HG02610 (cell line): ENCODE results near the gene UTP18.
"Not testable (repeated sequence)": the region's sequence is repeated elsewhere in the genome, so short reads cannot be mapped to it uniquely, and the experiment has no call there.

Experiments
- ATAC-seq: cut with Tn5 transposase; IDR thresholded peaks from one replicate; pipeline ENCODE4 v1.9.1; 2021; ENCODE audit warnings: mild to moderate bottlenecking, moderate library complexity; ENCODE audit not compliant: unreplicated experiment

The UTP18 gene

GRCh38 chr17:51258756-51259563, 1.4 kb upstream of the UTP18 start:
- ATAC-seq = no peak

GRCh38 chr17:51259564-51260236, 646 bp upstream of the UTP18 start, which contains the start of gene MBTD1:
Gene MBTD1 (minus strand): TSS chr17:51260049. CDS start chr17:51225161, 34,888 bp downstream.
- ATAC-seq = peak; percentile 76

DNA sequence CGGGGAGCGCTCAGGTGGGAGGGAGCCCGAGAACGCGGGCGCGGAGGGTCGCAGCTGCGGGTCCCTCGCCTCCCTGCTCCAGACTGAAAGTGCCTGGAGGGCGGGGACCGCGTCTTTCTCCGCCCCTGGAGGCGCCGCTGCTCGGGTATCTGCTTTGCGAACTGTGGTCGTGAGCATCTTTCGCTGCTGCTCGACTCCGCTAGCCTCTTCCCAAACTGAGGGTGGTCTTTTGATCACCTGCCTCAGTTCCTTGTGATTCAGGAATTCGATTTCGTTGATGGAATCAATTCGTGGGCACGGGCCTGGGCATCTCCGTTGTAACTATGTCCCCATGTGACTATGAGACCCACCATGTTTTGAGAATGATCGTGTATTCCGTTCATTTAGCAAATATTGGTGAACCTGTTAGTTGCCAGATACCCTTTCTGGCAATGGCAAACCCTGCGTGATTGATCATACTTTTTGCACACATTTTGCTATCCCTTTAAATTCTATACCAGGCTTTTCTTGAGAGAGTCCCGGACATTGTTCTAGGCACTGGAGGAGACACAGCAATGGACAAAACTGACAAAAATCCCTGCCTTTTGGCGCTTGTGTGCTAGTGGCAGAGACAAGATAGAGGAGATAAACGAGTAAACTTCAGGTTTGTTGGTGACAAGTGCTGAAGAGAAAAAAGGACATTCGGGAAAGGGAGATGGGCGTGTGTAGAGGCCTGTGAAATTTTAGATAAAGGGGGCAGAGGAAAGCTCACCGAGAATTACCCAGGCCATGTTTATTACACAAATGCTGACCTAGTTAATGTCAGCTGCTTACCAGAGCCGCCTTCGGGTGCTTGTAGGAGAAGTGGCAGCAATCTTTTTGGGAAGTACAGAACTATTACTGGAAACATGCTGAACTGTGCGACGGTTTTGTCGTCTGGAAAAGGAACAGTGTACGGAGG, 948 bp downstream of the UTP18 start:
- ATAC-seq = no peak

- ATAC-seq = no peak
Observed at GRCh38 chr17:51263006-51263405, 2.7 kb downstream of the UTP18 start.

DNA sequence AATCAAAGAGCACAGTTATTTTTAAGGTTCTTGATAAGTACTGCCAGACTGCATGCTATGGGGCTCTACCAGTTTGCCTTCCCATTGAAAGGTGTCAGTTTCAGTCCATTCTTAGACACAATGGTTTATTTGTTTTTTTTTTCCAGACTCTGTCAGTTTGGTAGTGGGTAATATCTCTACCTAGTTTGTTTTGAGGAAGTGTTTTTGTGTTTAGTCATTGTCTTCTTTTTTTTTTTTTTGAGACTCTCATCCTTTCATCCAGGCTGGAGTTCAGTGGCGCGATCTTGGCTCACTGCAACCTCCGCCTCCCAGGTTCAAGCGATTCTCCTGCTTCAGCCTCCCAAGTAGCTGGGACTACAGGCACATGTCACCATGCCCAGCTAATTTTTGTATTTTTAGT, 4.1 kb downstream of the UTP18 start:
- ATAC-seq = not testable (repeated sequence)

GRCh38 chr17:51269991-51270390, 9.6 kb downstream of the UTP18 start:
- no peak for ATAC-seq

DNA sequence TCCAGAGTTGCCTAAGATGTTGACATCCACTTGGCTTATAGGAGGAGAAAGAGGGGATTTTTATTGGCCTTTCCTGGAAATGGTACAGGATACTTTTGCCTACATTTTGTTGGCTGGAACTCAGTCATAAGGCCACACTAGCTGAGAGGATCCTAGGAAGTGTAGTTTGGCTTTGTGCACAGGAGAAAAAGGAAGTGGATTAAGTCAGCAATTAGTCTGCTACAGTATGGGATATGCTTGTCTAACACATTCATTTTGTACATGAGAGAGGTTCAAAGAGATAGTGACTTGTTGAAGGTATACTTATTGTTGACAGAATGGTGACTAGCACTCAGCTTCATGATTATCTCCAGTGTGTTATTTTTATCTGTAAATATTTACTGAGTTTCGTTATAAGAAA, 10.3 kb downstream of the UTP18 start:
- no peak for ATAC-seq

- no peak for ATAC-seq
Observed at GRCh38 chr17:51272812-51273211, 12.5 kb downstream of the UTP18 start.

GRCh38 chr17:51275381-51275780, 15.0 kb downstream of the UTP18 start:
- ATAC-seq = no peak

DNA sequence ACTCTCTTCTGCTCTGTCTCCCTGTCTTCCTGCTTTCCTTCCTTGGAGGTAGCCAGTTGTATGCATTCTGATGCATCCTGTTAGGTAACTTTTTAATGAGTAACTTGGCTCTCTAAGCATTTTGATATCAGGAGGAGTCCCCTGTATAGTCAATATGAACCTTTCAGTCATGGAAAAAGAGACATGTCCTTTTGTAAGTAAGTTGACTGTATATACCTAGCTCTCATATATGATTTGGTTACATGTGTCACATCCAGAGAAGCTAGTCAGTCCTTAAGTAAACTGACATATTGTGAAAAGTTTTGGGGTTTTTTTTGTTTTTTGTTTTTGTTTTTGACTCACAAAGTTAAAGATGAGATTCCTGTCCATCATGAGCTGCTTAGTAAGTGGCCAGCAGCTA, 18.8 kb downstream of the UTP18 start:
- ATAC-seq = peak; percentile 56

- ATAC-seq = no peak
Observed at GRCh38 chr17:51287412-51287811, 27.1 kb downstream of the UTP18 start.

- ATAC-seq = no peak
Observed at GRCh38 chr17:51289696-51290111, 29.4 kb downstream of the UTP18 start.

DNA sequence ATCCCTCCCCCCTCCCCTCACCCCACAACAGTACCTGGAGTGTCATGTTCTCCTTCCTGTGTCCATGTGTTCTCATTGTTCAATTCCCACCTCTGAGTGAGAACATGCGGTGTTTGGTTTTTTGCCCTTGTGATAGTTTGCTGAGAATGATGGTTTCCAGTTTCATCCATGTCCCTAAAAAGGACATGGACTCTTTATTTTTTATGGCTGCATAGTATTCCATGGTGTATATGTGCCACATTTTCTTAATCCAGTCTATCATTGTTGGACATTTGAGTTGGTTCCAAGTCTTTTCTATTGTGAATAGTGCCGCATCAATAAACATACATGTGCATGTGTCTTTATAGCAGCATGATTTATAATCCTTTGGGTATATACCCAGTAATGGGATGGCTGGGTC, 34.0 kb downstream of the UTP18 start:
- not testable (repeated sequence) for ATAC-seq

DNA sequence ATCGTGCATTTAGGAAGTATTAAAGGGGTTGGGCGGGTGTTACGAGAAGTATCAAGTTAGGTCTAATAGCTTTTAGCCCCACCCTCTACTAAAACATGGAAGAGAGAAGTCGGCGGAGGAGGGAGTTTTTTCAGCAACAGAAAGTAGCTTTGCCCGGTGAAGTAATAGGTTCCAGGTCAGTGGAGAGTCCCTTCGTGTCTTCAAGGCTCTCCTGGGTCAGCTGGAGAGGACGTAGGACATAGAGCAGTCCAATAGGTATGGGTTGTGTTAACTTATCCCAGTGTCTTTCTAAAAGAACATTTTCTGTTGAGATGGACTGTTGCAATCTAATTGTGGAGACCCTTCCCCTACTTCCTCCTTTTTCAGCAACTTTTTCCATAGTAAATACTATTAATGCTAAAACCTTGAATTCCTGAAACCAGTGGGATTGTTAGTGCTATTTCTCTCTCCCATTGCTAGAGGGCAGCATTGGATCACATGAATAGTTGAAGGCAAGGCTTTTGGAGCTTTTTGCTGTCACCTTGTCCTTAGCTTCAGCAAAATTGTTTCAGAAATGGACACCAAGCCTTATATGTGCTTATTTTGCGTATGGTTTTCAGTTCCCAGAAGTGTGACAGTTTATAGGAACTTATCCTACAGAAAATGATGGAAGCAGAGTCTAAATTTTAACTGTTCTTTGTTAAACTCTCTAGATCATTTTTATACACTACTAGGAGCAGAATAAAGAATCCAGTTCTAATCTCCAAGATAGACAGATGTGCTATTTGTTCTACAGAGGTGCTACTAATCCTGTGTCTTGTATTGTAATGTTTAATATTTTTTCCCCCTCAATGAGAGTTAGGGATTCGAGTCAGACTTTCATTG, 38.4 kb downstream of the UTP18 start:
- ATAC-seq = no peak

- no peak for ATAC-seq
Observed at GRCh38 chr17:51299859-51300258, 39.5 kb downstream of the UTP18 start.

GRCh38 chr17:51305182-51305581, 44.8 kb downstream of the UTP18 start:
- ATAC-seq = no peak

DNA sequence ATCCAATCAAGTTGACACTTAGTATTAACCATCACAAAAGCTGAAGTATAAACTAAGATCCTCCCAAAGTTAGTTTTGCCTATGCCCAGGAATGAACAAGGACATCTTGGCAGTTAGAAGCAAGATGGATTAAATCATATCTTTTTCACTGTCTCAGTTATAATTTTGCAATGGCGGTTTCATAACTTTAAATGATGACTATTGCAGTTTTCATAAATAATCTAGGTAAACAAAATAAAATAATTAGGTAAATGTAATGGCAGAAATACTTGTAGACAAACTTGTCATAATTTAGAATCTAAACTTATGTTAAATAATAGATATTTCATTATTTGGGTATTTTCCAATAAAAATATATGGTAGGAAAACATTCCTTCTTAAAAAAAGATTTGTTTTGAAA, 51.7 kb downstream of the UTP18 start:
- not testable (repeated sequence) for ATAC-seq

DNA sequence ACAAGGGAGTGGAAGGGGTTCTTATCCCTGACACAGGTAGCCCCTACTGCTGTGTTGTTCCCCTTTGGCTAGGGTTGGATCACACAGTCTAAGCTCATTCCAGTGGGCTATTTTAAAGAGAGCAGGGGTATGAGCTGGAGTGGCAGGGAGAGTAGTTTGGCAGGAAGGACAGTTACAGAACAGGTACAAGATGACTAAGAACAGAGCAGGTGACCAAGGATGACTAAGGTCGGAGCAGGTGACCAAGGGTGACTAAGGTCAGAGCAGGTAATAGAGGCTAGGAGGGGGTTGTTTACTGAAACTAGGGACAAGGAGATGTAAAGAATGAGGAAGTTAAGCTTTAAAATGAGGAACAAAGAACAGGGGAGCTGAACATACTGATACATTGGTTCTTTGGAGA, 58.8 kb downstream of the UTP18 start:
- ATAC-seq = no peak

GRCh38 chr17:51322390-51323029, 62.2 kb downstream of the UTP18 start:
- ATAC-seq = peak; percentile 72

DNA sequence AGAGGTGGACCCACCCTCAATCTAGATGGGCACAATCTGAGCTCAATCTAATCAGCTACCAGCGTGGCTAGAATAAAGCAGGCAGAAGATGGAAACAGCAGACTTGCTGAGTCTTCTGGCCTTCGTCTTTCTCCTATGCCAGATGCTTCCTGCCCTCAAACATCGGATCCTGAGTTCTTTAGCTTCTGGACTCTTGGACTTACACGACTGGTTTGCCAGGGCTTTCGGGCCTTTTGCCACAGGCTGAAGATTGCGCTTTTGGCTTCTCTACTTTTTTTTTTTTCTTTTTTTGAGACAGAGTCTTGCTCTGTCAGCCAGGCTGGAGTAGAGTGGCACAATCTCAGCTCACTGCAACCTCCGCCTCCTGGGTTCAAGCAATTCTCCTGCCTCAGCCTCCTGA, 65.1 kb downstream of the UTP18 start:
- no peak for ATAC-seq
